HG02943 (cell line): ENCODE measurements around the gene POLR1F.

Experiments
- ATAC-seq: cut with Tn5 transposase; IDR thresholded peaks from one replicate; pipeline ENCODE4 v1.9.1; 2021; ENCODE audit warnings: mild to moderate bottlenecking, low read depth, moderate library complexity; ENCODE audit not compliant: unreplicated experiment

Gene POLR1F

GRCh38 chr7:19681596-19681995, 27.2 kb downstream of the POLR1F start:
- ATAC-seq, result no peak

DNA sequence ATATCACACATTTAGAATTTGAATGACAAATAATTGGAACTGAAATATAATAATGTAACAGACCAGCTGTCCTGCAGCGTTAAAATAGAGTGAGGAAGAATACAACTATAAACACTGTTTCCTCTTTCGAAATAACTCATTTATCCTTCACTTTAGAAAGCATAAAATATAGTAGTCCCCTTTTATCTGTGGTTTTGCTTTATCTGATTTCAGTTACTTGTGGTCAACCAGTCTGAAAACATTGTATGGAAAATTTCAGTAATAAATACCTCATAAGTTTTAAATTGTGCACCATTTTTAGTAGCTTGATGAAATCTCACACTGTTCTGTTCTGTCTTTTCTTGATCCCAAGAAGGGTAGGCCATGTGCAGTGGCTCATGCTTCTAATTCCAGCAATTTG, 31.7 kb downstream of the POLR1F start:
- ATAC-seq, result no peak

GRCh38 chr7:19675816-19676215, 33.0 kb downstream of the POLR1F start:
- ATAC-seq, result no peak

DNA sequence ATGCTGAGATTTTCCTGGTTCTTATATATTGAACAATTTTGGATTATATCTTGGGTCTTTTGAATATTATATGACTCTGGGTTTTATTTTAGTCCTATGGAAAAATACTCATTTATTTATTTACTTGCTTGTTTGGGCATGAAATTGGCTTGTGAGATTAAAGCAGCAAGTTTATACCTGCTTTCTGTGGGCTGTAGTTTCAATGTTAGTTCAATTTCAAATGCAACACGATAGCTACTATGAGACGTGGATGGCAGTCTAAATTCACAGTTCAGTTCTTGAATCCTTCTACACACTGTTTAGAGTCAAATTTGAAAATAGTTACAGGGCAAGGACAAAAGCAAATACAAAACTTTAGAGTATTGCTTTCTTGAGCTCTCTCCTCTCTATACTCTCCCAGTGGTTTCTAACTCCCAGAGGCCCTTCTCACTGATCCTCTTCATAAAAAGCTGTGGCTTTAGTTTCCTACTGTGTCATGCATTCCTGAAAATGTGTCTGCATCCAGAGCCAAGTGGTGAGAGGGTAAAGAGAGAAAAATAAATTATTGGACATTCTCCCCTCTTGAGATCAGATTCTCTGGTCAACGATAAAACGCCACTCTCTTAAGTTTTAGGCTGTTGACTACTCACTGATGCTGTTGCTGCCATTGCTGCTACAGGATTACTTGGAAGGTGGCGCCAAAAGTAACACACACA, 34.4 kb downstream of the POLR1F start:
- no peak for ATAC-seq

DNA sequence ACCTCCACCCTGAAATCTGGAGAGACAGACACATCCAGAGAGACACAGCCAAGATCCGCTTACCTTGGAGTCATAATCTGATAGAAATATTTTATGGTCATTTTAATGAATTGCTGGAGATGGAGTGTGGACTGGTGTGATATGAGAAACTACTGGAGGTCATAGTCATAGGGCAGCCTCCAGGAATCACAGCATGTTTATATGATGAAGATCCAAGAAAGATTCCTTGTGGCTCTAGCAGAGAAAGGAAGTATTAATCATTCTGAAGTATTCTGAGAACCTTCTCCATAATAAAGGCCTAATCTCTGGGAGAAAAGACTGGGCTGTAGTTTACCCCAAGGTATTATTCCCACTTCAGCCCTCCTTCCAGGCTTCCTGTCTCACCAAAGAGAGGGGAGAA, 38.0 kb downstream of the POLR1F start:
- ATAC-seq, result no peak

- ATAC-seq, result no peak
These were observed 43.3 kb downstream of the POLR1F start for GRCh38 chr7:19665399-19666008.

DNA sequence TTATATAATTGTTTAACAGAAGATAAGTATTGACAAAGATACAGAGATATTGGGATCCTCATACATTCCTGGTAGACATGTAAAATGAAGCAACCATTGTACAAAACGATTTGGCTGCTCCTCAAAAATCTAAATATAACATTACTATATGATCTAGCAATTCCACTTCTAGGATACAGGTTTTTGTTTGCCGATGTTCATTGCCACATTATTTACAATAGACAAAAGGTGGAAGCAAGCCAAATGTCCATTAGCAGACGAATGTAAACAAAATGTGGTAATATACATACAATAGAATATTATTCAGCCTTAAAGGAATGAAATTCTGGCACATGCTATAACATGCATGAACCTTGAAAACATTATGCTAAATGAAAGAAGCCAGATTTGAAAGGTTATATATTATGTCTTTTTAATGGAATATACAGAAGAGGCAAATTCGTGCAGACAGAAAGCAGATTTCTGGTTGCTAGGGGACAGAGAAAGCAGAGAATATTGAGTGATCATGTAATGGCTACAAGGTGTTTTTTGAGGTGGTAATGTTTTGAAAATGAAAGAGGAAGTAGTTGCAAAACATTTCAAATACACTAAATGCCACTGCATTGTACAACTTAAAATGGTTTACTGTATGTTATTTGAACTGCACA, 44.9 kb downstream of the POLR1F start:
- ATAC-seq, result peak; percentile 94

DNA sequence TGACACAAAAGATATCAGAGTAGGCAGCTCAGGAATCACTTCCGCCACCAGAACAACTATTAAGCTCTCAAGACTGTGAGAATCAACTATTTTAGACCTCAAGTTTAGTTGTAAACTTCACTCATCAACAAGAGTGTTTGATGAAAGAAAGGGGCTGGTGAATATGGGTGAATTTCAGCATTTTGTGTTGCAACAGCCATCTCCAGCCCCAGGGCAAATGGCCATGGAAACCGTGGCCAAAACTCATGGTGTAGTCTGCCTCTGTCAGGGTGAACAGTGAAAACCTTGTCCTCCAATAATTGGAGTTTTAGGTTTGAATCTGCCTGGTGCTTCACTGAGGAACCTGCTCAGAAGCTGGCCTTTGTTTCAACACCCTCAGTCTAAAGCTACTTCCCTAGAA, 60.0 kb downstream of the POLR1F start:
- no peak for ATAC-seq
